ENCODE results near the gene CNKSR1. TPM values are rescaled to one million over a fixed set of nuclear protein-coding genes. Genes with fewer than 3 reads are reported as not detected.

The CNKSR1 gene
- total RNA-seq, 2 experiments from 2014 or later, result 2.2 to 2.4 TPM

- H3K36me3 Mint-ChIP-seq, result peaks cover 20% of the 10 kb centered on the region
- H3K4me1 Mint-ChIP-seq, result peaks cover 29% of the 10 kb centered on the region
- H3K27ac Mint-ChIP-seq, result peak within 1 kb of the TSS; percentile 92
- DNase-seq, result no peak
- H3K4me3 Mint-ChIP-seq, result peak within 1 kb of the TSS; percentile 93
- no peaks in the 10 kb centered on the region for H3K9me3 Mint-ChIP-seq
- peaks cover 11% of the 10 kb centered on the region for H3K27me3 Mint-ChIP-seq
These were observed 8.7 kb upstream of the CNKSR1 start, which contains the start of gene C1orf232 for GRCh38 chr1:26168410-26169197. TSS of gene C1orf232 (minus strand) at chr1:26168963. CDS start at chr1:26168499, 464 bp downstream.

- H3K9me3 Mint-ChIP-seq, result no peaks in the 10 kb centered on the region
These were observed 8.1 kb upstream of the CNKSR1 start for GRCh38 chr1:26169198-26169554.

GRCh38 chr1:26169669-26170471 is 7.4 kb upstream of the CNKSR1 start, which contains the start of gene ZNF593:
TSS of gene ZNF593 (plus strand) at chr1:26169908. CDS start at chr1:26169984, 76 bp downstream.
- peaks cover 23% of the 10 kb centered on the region for H3K4me1 Mint-ChIP-seq
- H3K27me3 Mint-ChIP-seq, result peaks cover 4% of the 10 kb centered on the region
- H3K36me3 Mint-ChIP-seq, result peaks cover 20% of the 10 kb centered on the region
- peak; percentile 93 for DNase-seq
- H3K27ac Mint-ChIP-seq, result peak within 1 kb of the TSS; percentile 92
- H3K4me3 Mint-ChIP-seq, result peak within 1 kb of the TSS; percentile 93
- no peaks in the 10 kb centered on the region for H3K9me3 Mint-ChIP-seq

More at GRCh38 chr1:26169198-26169554, 8.1 kb upstream of the CNKSR1 start:
- Mint-ChIP-seq H3K4me3 (peak overlapping the region; percentile 52), H3K27ac (no peak overlapping the region), H3K27me3 (peaks cover 7% of the 10 kb centered on the region), H3K36me3 (peaks cover 20% of the 10 kb centered on the region), H3K4me1 (peaks cover 26% of the 10 kb centered on the region)
- DNase-seq, result no peak

GRCh38 chr1:26170472-26170821 is 6.8 kb upstream of the CNKSR1 start:
- H3K9me3 Mint-ChIP-seq, result no peaks in the 10 kb centered on the region
- peak overlapping the region; percentile 93 for H3K4me3 Mint-ChIP-seq
- peaks cover 20% of the 10 kb centered on the region for H3K36me3 Mint-ChIP-seq
- no peaks in the 10 kb centered on the region for H3K27me3 Mint-ChIP-seq
- H3K4me1 Mint-ChIP-seq, result peaks cover 19% of the 10 kb centered on the region
- H3K27ac Mint-ChIP-seq, result peak overlapping the region; percentile 92
- DNase-seq, result no peak

- DNase-seq, result no peak
These were observed 5.9 kb upstream of the CNKSR1 start, which contains the start of gene ZNF593OS for GRCh38 chr1:26171084-26172072. TSS of gene ZNF593OS (minus strand) at chr1:26171832. CDS start at chr1:26171661, 171 bp downstream.

GRCh38 chr1:26175346-26175745 is 1.9 kb upstream of the CNKSR1 start:
- H3K27ac Mint-ChIP-seq, result no peak overlapping the region
- DNase-seq, result no peak
- no peaks in the 10 kb centered on the region for H3K9me3 Mint-ChIP-seq
- H3K36me3 Mint-ChIP-seq, result peaks cover 18% of the 10 kb centered on the region
- H3K4me1 Mint-ChIP-seq, result peaks cover 13% of the 10 kb centered on the region
- H3K4me3 Mint-ChIP-seq, result no peak overlapping the region
- no peaks in the 10 kb centered on the region for H3K27me3 Mint-ChIP-seq

More at GRCh38 chr1:26171084-26172072, 5.9 kb upstream of the CNKSR1 start, which contains the start of gene ZNF593OS:
- Mint-ChIP-seq H3K4me1 (peaks cover 19% of the 10 kb centered on the region), H3K36me3 (peaks cover 20% of the 10 kb centered on the region), H3K27ac (peak within 1 kb of the TSS; percentile 92), H3K9me3 (no peaks in the 10 kb centered on the region), H3K4me3 (peak within 1 kb of the TSS; percentile 93), H3K27me3 (no peaks in the 10 kb centered on the region)

- no peaks in the 10 kb centered on the region for H3K27me3 Mint-ChIP-seq
- no peaks in the 10 kb centered on the region for H3K9me3 Mint-ChIP-seq
- H3K4me1 Mint-ChIP-seq, result no peaks in the 10 kb centered on the region
- H3K4me3 Mint-ChIP-seq, result no peak overlapping the region
- no peak for DNase-seq
- no peaks in the 10 kb centered on the region for H3K36me3 Mint-ChIP-seq
- no peak overlapping the region for H3K27ac Mint-ChIP-seq
These were observed 2.8 kb downstream of the CNKSR1 start for GRCh38 chr1:26180010-26180506.

- Mint-ChIP-seq H3K4me3 (no peak overlapping the region), H3K27ac (no peak overlapping the region), H3K27me3 (no peaks in the 10 kb centered on the region), H3K36me3 (no peaks in the 10 kb centered on the region), H3K9me3 (no peaks in the 10 kb centered on the region), H3K4me1 (no peaks in the 10 kb centered on the region)
- no peak for DNase-seq
These were observed 4.5 kb downstream of the CNKSR1 start for GRCh38 chr1:26181586-26182382.

- H3K9me3 Mint-ChIP-seq, result no peaks in the 10 kb centered on the region
- H3K27ac Mint-ChIP-seq, result no peak overlapping the region
- H3K27me3 Mint-ChIP-seq, result no peaks in the 10 kb centered on the region
- H3K4me1 Mint-ChIP-seq, result no peaks in the 10 kb centered on the region
- no peak overlapping the region for H3K4me3 Mint-ChIP-seq
- H3K36me3 Mint-ChIP-seq, result no peaks in the 10 kb centered on the region
- DNase-seq, result no peak
These were observed 5.0 kb downstream of the CNKSR1 start for GRCh38 chr1:26182383-26182696.

GRCh38 chr1:26184086-26184485 is 6.8 kb downstream of the CNKSR1 start:
- H3K4me3 Mint-ChIP-seq, result no peak overlapping the region
- DNase-seq, result no peak
- no peaks in the 10 kb centered on the region for H3K9me3 Mint-ChIP-seq
- H3K4me1 Mint-ChIP-seq, result no peaks in the 10 kb centered on the region
- no peaks in the 10 kb centered on the region for H3K36me3 Mint-ChIP-seq
- no peak overlapping the region for H3K27ac Mint-ChIP-seq
- no peaks in the 10 kb centered on the region for H3K27me3 Mint-ChIP-seq

- Mint-ChIP-seq H3K9me3 (no peaks in the 10 kb centered on the region), H3K4me1 (no peaks in the 10 kb centered on the region), H3K27ac (no peak overlapping the region), H3K27me3 (no peaks in the 10 kb centered on the region), H3K36me3 (no peaks in the 10 kb centered on the region), H3K4me3 (no peak overlapping the region)
- DNase-seq, result no peak
These were observed 7.6 kb downstream of the CNKSR1 start for GRCh38 chr1:26184883-26185282.

- H3K27me3 Mint-ChIP-seq, result no peaks in the 10 kb centered on the region
- no peaks in the 10 kb centered on the region for H3K9me3 Mint-ChIP-seq
- no peak for DNase-seq
- H3K27ac Mint-ChIP-seq, result no peak overlapping the region
- H3K36me3 Mint-ChIP-seq, result no peaks in the 10 kb centered on the region
- peaks cover 12% of the 10 kb centered on the region for H3K4me1 Mint-ChIP-seq
- no peak overlapping the region for H3K4me3 Mint-ChIP-seq
These were observed 10.6 kb downstream of the CNKSR1 start for GRCh38 chr1:26187882-26188281.

GRCh38 chr1:26188477-26188876 is 11.2 kb downstream of the CNKSR1 start:
- Mint-ChIP-seq H3K9me3 (no peaks in the 10 kb centered on the region), H3K27me3 (no peaks in the 10 kb centered on the region), H3K27ac (no peak overlapping the region), H3K4me3 (no peak overlapping the region), H3K4me1 (peaks cover 12% of the 10 kb centered on the region), H3K36me3 (no peaks in the 10 kb centered on the region)
- no peak for DNase-seq

- Mint-ChIP-seq H3K27me3 (no peaks in the 10 kb centered on the region), H3K27ac (no peak overlapping the region), H3K36me3 (no peaks in the 10 kb centered on the region), H3K4me1 (peaks cover 12% of the 10 kb centered on the region), H3K9me3 (no peaks in the 10 kb centered on the region), H3K4me3 (no peak overlapping the region)
- DNase-seq, result no peak
These were observed 12.0 kb downstream of the CNKSR1 start for GRCh38 chr1:26189331-26189730.
